Measurements from ENCODE around the gene CENPN. TPM values are rescaled to one million over a fixed set of nuclear protein-coding genes. Genes with fewer than 3 reads are reported as not detected.

The CENPN gene
- total RNA-seq, 4 donors from 2014 or later: 3.8 to 5.2 (median 4.9) TPM

- intact Hi-C loops (cut with DNase I; ENCODE audit: low total_unique reads): no loop called here
- WGBS, 2 donors: 91 to 97% methylated on average over 2 of the region's 2 CpGs
- no peak overlapping the region for H3K4me3 ChIP-seq (ENCODE audit: low read depth, poor library complexity, severe bottlenecking)
- no peak for TF ChIP-seq POLR2A (IDR thresholded peaks at IDR 0.05)
- no peak for DNase-seq (ENCODE audit: low spot score in 2 of 2)
Measured at GRCh38 chr16:81014672-81015071, 7.7 kb downstream of the CENPN start.

- H3K4me3 ChIP-seq (ENCODE audit: low read depth, poor library complexity, severe bottlenecking): no peak overlapping the region
- no peak for TF ChIP-seq POLR2A (IDR thresholded peaks at IDR 0.05)
- no peak for TF ChIP-seq CTCF (IDR thresholded peaks at IDR 0.05)
- intact Hi-C loops (cut with DNase I; ENCODE audit: low total_unique reads): no loop called here
- DNase-seq (ENCODE audit: low spot score in 2 of 2): no peak
- 91 to 96% methylated on average over 2 of the region's 2 CpGs for WGBS, 2 donors
Measured at GRCh38 chr16:81018496-81018895, 11.5 kb downstream of the CENPN start.

GRCh38 chr16:81026429-81026828 lies 19.4 kb downstream of the CENPN start:
- intact Hi-C loops (cut with DNase I; ENCODE audit: low total_unique reads): no loop called here
- no peak for TF ChIP-seq CTCF (IDR thresholded peaks at IDR 0.05)
- TF ChIP-seq POLR2A (IDR thresholded peaks at IDR 0.05): no peak

GRCh38 chr16:81029930-81030604 lies 23.1 kb downstream of the CENPN start:
- WGBS, 2 donors: 94% methylated on average over 11 of the region's 11 CpGs
- intact Hi-C loops (cut with DNase I; ENCODE audit: low total_unique reads): no loop called here
- no peak for DNase-seq (ENCODE audit: low spot score in 2 of 2)
- no peak overlapping the region for H3K4me3 ChIP-seq (ENCODE audit: low read depth, poor library complexity, severe bottlenecking)
- no peak for TF ChIP-seq POLR2A (IDR thresholded peaks at IDR 0.05)
- TF ChIP-seq CTCF (IDR thresholded peaks at IDR 0.05): no peak

More at GRCh38 chr16:81026429-81026828, 19.4 kb downstream of the CENPN start:
- H3K4me3 ChIP-seq (ENCODE audit: low read depth, poor library complexity, severe bottlenecking): no peak overlapping the region
- WGBS, 2 donors: 94% methylated on average over 4 of the region's 4 CpGs
- no peak for DNase-seq (ENCODE audit: low spot score in 2 of 2)

GRCh38 chr16:81035398-81035974 lies 28.5 kb downstream of the CENPN start, which contains the start of gene ATMIN:
Gene ATMIN, plus strand, starts transcription at chr16:81035842. Its CDS starts 29 bp downstream, at chr16:81035871.
- WGBS, 2 donors: 12 to 17% methylated on average over 14 to 25 of the region's 54 CpGs

More at GRCh38 chr16:81035398-81035974, 28.5 kb downstream of the CENPN start, which contains the start of gene ATMIN:
- intact Hi-C loops (cut with DNase I; ENCODE audit: low total_unique reads): no loop called here
- TF ChIP-seq CTCF (IDR thresholded peaks at IDR 0.05): peak in 2 of 3 donors; percentile 54 to 67
- TF ChIP-seq POLR2A (IDR thresholded peaks at IDR 0.05): no peak
- H3K4me3 ChIP-seq (ENCODE audit: low read depth, poor library complexity, severe bottlenecking): peak within 1 kb of the TSS; percentile 70
- peak; percentile 68 to 92 for DNase-seq (ENCODE audit: low spot score in 2 of 2)
